Activated naive CD4-positive, alpha-beta T cell treated with anti-CD3 and anti-CD28 coated beads, Interleukin-2, amount 50 U/mL, for 72 hours (primary cell): ENCODE results near the gene FBXO24. TPM values are rescaled to one million over a fixed set of nuclear protein-coding genes. Genes with fewer than 3 reads are reported as not detected.
"Not testable (repeated sequence)": the region's sequence is repeated elsewhere in the genome, so short reads cannot be mapped to it uniquely, and the experiment has no call there.

Experiments used
- ATAC-seq, 2 donors: fragments of 150-1000 bp; cut with Tn5 transposase; 2 replicates each; pipeline ENCODE4 v1.10.0; 2021; ENCODE audit warnings: mild to moderate bottlenecking in 2 of 2, moderate library complexity in 2 of 2
- DNase-seq, 2 donors: peaks; one replicate each; pipeline ENCODE4 v3.0.0; 2021 to 2022; ENCODE audit warnings: low spot score in 2 of 2
- H3K27ac Mint-ChIP-seq, 2 donors: one replicate each; pipeline ENCODE4 v1.8.0; 2022; ENCODE audit warnings: mild to moderate bottlenecking in 2 of 2, mixed read lengths in 2 of 2
- H3K36me3 Mint-ChIP-seq, 2 donors: one replicate each; pipeline ENCODE4 v1.8.0; 2022; ENCODE audit warnings: mixed read lengths in 2 of 2
- H3K9me3 Mint-ChIP-seq, 2 donors: one replicate each; pipeline ENCODE4 v1.8.0; 2022; ENCODE audit warnings: mixed read lengths in 2 of 2
- total RNA-seq, 2 donors: library from RNA; stranded (reverse); gene quantifications; one replicate each; pipeline ENCODE4 v1.2.3, GENCODE V29; 2022

FBXO24 gene
- total RNA-seq, 2 donors from 2014 or later = 1.9 to 4.0 TPM

DNA sequence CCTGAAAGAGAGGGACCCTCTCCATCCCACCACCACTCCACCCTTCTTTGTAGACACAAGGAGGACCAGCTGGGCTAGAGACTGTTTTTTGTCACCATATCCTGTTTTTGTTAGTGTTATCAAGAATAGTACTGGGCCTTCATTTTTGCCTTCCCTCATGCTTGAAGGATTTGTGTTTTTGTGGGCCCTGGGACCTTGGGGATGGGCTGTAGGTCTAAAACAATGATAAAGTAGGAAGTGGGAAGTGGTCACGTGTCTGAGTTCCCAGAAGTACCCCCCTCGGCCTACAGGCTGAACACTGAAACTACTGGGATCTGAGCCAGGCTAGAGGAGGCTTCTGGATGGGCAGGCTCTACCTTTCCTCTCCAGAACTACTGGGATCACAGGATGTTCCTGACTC, 38.3 kb upstream of the FBXO24 start:
- ATAC-seq = no peak
- peaks cover 24 to 41% of the 10 kb centered on the region in 2 donors for H3K36me3 Mint-ChIP-seq
- H3K9me3 Mint-ChIP-seq = no peaks in the 10 kb centered on the region
- peak overlapping the region; percentile 96 to 97 for H3K27ac Mint-ChIP-seq
- DNase-seq = no peak

DNA sequence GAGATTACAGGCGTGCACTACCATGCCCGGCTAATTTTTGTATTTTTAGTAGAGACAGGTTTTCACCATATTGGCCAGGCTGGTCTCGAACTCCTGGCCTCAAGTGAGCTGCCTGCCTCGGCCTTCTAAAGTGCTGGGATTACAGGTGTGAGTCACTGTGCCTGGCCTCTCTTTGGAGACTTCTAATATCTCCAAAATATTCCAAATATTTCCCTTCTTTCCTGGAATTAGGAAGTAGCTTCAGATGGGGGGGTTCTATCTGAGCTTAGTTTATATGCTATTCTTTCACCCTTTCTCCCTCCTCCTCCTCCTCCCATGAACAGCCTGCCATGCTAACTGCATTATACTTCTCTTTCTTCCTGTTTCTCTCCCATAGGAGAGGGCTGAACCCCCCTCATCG, 37.7 kb upstream of the FBXO24 start:
- ATAC-seq, H3K9me3 Mint-ChIP-seq, DNase-seq: not testable (repeated sequence)
- peak overlapping the region in 1 of 2 donors; percentile 96 for H3K27ac Mint-ChIP-seq
- peaks cover 24 to 41% of the 10 kb centered on the region in 2 donors for H3K36me3 Mint-ChIP-seq

DNA sequence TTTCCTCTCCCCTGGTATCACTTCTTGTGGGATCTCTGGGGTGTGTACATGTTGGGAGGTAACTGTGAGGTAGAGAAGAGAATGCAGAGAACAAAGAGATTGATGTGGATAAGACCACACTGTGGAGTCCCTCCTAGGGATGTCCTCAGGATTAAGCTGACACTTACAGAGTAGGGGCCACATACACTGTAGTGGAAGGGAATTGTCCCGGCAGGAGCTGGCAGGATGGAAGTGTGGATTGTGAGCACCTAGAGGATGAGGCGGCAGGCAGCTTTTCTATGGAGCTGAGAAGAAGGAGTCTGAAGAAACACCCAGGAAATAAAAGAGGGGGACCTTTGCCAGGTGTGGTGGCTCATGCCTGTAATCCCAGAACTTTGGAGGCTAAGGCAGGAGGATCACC, 33.6 kb upstream of the FBXO24 start:
- H3K27ac Mint-ChIP-seq = peak overlapping the region in 1 of 2 donors; percentile 80
- ATAC-seq = no peak
- DNase-seq = no peak
- H3K9me3 Mint-ChIP-seq = no peaks in the 10 kb centered on the region
- peaks cover 31 to 36% of the 10 kb centered on the region in 2 donors for H3K36me3 Mint-ChIP-seq

DNA sequence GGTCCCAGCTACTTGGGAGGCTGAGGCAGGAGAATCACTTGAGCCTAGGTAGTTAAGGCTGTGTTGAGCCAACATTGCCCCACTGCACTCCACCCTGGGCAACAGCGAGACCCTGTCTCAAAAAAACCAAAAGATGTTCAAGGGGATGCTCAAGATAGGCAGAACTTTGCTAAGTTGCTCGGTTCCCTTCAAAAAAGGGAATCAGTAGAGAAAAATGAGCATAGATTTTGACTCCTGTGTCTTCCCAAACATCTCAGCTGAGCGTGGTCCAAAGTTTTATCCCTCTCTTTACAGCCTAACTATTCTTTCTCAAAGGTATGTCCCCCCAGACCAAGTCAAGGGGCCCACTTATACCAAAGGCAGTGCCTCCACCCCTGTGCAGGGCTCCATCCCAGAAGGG, 33.1 kb upstream of the FBXO24 start:
- H3K9me3 Mint-ChIP-seq = no peaks in the 10 kb centered on the region
- no peak for DNase-seq
- no peak for ATAC-seq
- peaks cover 30 to 31% of the 10 kb centered on the region in 2 donors for H3K36me3 Mint-ChIP-seq
- H3K27ac Mint-ChIP-seq = peak overlapping the region in 1 of 2 donors; percentile 88

DNA sequence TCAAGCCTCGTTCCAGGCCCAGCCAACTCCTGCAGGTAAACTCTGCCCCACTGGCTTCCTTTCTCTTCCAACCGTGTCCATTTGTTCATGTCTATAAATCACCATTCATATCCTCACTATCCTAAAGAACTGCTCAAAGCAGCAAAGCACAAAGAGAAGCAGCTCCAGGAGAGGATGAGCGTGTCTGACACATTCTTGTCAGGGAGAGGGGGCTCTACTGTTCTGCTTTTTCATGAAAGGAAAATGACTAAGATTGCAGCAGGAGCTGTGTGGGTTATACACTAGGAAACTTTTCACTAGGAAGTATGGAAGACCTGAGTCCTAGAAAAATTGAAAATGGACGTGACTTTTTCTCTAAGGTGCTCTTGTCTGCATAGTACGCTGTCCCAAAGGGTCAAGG, 30.4 kb upstream of the FBXO24 start:
- H3K36me3 Mint-ChIP-seq = peaks cover 14 to 18% of the 10 kb centered on the region in 2 donors
- no peak for ATAC-seq

DNA sequence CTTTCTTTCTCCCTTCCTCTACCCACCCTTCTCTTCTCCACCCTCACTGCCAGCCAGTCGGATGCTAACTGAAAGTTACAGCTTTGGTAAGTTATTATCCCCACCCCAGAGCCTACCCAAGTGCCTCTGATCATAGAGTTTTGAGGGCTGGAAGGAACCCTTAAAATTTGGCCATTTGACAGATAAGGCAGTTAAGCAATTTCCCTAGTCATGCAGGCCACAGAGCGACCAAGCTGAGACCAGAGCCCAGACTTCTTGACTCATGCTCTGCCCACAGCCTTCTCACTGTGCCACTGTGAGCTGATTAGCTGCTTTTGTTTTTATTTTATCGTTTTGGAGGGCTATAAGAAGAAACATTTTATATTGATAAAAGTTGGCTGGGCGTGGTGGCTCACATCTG, 29.6 kb upstream of the FBXO24 start:
- Mint-ChIP-seq H3K27ac (peak overlapping the region; percentile 47 to 75), H3K36me3 (peaks cover 12 to 18% of the 10 kb centered on the region in 2 donors), H3K9me3 (no peaks in the 10 kb centered on the region)
- DNase-seq (no peak), ATAC-seq (peak in 1 of 2 donors; percentile 34)

More for the DNA sequence above, 30.4 kb upstream of the FBXO24 start:
- H3K9me3 Mint-ChIP-seq = no peaks in the 10 kb centered on the region
- no peak for DNase-seq
- peak overlapping the region; percentile 7 to 81 for H3K27ac Mint-ChIP-seq

DNA sequence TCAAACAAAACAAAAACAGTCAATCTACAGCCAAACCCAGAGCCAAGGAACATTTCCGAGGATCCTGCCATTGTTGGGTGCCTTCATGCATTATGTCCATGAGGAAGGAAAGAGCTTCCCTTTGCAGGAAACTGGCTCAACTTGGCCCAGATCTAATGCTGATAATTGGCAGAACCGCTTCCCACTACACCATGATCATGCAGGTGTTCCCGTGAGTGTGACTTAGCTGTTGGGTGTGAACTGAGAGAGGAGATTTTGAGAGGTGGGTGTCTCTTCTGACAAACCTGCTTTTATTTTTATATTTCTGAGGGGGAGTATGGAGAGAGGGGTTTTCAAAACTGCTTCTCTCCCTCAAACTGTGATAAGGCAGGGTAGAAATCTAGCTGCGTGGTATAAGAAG, 27.0 kb upstream of the FBXO24 start:
- no peak overlapping the region for H3K27ac Mint-ChIP-seq
- H3K9me3 Mint-ChIP-seq = no peaks in the 10 kb centered on the region
- DNase-seq = no peak
- peaks cover 12 to 14% of the 10 kb centered on the region in 2 donors for H3K36me3 Mint-ChIP-seq
- ATAC-seq = peak in 1 of 2 donors; percentile 4

DNA sequence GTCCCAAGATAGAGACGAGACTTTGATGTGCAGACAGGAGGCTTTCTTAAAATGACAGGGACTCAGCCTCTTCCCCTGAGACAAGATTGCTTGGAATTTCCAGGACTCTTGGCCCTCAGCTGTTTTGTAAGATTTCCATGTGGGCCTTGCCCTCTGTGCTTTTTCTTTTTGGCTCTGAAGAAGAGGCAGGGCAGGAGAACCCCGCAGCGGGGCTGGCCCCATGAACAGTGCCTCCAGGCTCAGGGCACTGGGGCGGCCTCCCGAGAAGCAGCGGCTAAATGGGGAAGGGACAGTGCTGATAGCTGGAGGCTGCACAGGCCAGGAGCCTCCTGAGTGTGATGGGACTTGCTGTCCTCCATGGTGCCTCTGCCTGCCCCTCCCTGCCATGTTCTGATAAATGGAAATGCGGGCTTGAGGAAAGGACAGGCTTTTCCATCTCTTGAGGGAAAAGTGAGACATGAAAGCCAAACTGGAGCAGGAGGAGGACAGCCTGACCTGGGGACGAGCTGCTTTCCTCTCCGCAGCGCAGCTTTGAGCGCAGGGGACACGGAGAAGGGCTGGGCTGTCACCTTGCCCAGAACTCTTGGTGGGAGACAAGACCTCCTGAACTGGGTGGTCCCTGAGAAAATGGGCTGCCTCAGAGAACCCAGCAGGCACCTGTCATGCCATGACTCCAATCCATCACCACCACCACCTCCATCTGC, 24.5 kb upstream of the FBXO24 start:
- Mint-ChIP-seq H3K27ac (no peak overlapping the region), H3K9me3 (no peaks in the 10 kb centered on the region), H3K36me3 (peaks cover 0 to 13% of the 10 kb centered on the region in 2 donors)
- DNase-seq (no peak), ATAC-seq (no peak)

DNA sequence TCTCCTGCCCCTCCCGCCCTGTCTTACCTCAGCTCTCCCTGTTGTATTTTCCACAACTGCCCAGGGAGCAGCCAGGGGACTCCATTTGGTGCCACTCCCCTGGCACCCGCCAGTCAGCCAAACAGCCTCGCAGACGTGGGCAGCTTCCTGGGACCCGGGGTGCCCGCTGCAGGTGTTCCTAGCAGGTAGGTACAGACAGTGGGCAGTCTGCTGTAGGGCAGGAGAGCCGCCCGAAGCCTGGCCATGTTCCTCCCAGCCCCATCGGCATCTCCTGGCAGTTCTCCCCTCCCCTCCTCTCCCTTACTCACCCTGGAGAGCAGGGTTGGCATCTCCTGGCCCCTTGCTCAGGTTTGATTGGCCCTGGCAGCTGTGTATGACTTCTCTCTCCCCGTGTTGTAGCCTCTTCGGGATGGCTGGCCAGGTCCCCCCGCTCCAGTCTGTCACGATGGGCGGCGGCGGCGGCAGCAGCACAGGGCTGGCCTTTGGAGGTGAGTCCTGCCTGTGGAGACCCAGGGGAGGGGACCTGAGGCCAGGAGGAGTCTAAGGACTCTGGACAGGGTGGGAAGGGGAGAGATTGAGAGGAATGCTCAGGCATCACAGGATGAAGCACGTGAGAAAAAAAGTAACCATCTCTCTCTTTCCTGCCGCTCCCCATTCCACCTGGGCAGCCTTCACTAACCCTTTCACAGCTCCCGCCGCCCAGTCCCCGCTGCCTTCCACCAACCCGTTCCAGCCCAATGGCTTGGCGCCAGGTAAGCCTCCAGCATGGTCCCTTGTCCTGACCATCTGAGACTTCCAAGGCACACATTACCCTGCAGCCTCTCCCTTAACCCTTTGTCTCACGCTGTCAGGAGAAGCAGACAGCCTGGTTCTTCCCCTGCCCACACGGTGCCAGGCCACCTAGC, 23.7 kb upstream of the FBXO24 start:
- no peak for DNase-seq
- Mint-ChIP-seq H3K27ac (peak overlapping the region in 1 of 2 donors; percentile 85), H3K9me3 (no peaks in the 10 kb centered on the region), H3K36me3 (peaks cover 0 to 13% of the 10 kb centered on the region in 2 donors)
- ATAC-seq = no peak

DNA sequence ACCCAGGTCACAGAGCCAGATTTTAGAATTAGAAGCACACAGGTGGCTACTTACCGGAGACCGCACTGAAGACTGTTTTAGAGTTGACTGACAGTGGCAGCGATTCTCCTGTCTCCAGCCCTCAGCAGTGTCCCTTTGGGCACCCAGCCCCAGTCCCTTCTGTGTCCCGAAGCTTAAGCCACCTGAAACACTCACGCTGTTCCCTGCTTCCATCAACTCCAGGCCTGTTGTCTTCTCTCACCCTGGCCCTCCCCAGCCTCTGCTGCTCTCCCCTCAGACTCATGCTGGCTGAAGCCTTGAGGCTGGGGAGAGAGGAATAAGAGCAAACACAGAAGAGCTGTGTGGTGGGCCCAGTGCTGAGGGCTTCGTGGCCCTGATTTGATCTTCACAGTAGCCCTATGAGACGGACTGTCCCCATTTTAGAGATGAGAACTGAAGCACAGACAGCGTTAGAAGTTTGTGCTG, 23.0 kb upstream of the FBXO24 start:
- Mint-ChIP-seq H3K27ac (peak overlapping the region in 1 of 2 donors; percentile 91), H3K36me3 (peaks cover 0 to 13% of the 10 kb centered on the region in 2 donors), H3K9me3 (no peaks in the 10 kb centered on the region)
- DNase-seq (no peak), ATAC-seq (no peak)

DNA sequence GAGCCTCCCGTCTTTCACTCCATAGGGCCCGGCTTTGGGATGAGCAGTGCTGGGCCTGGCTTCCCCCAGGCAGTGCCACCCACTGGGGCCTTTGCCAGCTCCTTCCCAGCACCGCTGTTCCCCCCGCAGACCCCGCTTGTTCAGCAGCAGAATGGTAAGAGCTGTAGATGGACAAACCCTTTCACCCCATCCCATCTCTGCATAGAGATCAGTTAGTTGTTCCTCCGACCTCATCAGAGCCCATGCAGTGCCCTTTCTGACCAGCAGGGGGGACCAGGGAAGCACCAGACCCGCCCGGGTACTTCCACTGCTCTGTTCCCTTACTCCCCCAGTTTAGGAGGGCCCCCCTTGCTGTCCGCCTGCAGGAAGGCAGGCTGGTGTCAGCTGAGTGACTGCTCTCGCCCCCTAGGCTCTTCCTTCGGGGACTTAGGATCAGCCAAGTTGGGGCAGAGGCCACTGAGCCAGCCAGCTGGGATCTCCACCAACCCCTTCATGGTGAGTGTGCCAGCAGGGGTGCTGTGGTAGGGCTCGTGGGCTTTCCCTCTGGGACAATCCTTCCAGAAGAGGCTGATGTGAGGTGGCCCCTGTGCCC, 22.2 kb upstream of the FBXO24 start:
- DNase-seq (peak in 1 of 2 donors; percentile 88), ATAC-seq (peak; percentile 47 to 54)
- Mint-ChIP-seq H3K27ac (peak overlapping the region; percentile 61 to 91), H3K36me3 (peaks cover 0 to 13% of the 10 kb centered on the region in 2 donors), H3K9me3 (no peaks in the 10 kb centered on the region)

DNA sequence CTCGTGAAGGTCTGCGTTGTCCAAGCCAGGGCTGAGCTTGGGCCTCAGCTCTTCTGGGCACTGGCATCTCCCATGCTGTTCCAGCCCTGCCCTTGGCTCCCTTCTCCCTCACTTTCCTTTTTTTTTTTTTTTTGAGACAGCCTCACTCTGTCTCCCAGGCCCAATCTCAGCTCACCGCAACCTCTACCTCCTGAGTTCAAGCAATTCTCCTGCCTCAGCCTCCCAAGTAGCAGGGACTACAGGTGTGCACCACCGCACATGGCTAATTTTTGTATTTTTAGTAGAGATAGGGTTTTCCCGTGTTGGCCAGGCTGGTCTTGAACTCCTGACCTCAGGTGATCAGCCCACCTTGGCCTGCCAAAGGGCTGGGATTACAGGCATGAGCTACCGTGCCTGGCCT, 21.7 kb upstream of the FBXO24 start:
- not testable (repeated sequence) for ATAC-seq, DNase-seq, H3K9me3 Mint-ChIP-seq
- H3K36me3 Mint-ChIP-seq = peaks cover 0 to 13% of the 10 kb centered on the region in 2 donors
- peak overlapping the region in 1 of 2 donors; percentile 61 for H3K27ac Mint-ChIP-seq

DNA sequence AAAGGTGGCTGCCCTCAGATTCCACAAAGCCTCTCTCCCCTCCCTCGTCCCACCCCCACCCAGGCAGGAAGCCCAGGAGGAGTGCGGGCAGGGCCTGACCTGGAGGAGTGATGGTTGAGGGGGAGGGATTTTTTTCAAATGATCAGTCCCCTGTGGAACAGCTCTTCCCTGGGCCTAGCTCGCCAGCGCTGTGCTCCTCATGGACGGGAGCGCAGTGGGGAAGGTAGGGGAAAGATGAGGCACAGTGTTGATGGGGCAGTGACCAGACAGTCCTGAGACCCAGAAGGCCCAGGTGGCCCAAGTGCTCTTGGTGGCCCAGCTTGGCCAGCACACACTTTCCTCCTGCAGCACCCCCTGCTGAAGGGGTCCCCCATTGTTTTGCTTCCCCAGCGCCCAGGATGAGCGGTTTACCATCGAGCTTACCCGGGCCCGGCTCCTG, 21.0 kb upstream of the FBXO24 start:
- Mint-ChIP-seq H3K36me3 (peaks cover 0 to 13% of the 10 kb centered on the region in 2 donors), H3K27ac (peak overlapping the region in 1 of 2 donors; percentile 61), H3K9me3 (no peaks in the 10 kb centered on the region)
- ATAC-seq (no peak), DNase-seq (no peak)

DNA sequence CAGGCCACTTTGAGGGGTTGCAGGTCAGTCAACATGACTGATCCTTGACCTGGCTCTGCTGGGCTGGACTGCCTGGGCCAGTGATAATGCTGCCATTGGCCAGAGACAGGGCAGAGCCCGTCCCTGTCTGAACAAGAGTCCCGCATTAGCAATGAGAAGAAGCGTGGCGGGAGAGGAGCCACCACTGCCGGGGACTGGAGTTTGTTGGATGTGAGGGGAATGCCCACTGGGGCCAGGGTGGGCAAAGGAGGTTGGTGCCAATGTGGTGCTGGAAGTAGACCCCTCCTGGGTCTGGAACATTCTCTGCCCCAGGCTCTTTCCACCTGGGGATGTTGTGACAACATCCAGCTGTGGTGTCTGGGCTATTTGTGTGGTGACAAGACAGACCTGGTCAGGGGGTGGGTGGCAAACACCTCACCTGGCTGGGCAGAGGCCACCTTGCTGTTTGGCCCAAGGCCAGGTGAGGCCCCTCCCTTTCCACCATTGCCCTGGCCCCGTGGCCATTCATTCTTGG, 20.1 kb upstream of the FBXO24 start:
- DNase-seq (no peak), ATAC-seq (no peak)
- H3K36me3 Mint-ChIP-seq = peaks cover 0 to 13% of the 10 kb centered on the region in 2 donors
- H3K9me3 Mint-ChIP-seq = no peaks in the 10 kb centered on the region
- peak overlapping the region in 1 of 2 donors; percentile 37 for H3K27ac Mint-ChIP-seq

DNA sequence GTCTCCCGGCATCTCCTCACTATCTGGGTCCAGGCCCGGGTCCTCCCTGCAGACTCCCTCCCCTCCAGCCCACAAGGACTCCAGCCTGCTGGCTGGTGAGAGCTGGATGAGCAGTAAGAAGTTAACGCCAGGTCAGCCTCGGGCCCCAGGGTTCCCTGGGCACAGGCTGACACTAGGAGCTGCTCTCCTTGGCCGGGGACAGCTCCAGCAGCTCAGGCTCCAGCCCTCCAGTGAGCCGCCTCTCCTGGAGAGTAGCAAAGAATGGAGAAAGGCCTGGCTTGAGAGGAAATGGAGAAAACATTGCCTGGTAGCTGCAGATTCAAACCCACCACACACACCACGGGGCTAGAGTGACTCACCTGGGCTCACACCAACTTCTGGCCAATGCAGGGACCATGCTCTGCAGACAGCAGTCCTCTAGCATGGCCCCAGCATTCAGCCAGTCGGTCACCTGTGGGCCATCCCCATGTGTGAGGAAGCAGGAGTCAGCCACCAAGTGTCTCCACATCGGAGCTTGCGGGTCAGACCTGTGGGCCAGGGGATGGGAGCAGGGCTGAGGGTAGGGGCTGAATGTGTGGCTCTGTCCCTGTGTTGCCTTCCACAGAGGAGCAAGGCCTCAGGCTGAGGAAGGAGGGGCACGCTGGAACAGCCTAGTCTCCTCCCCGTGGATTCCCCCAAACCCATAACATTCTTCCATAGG, 18.9 kb upstream of the FBXO24 start:
- ATAC-seq (peak in 1 of 2 donors; percentile 39), DNase-seq (no peak)
- Mint-ChIP-seq H3K36me3 (peaks cover 0 to 13% of the 10 kb centered on the region in 2 donors), H3K9me3 (no peaks in the 10 kb centered on the region), H3K27ac (peak overlapping the region; percentile 37 to 68)

DNA sequence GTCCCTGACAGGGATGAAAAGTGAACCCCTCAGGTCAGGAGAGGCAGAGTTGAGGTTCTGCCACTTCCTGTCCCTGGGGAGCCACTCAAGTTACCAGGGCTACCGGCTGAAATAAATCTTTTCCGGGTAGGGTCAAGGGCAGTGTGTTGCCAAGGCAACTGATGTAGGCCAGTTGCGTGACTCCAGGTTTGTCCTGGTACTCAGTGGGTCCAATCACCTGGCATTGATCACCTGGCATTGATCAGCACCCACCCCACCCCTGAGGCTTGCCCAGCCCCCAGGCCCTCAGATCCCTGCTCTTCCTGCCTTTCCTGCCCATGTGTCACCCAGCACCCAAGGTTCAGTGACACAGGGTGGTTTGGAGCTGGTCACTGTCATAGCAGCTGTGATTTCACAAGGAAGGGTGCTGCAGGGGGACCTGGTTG, 18.4 kb upstream of the FBXO24 start:
- Mint-ChIP-seq H3K36me3 (peaks cover 0 to 13% of the 10 kb centered on the region in 2 donors), H3K27ac (peak overlapping the region in 1 of 2 donors; percentile 37), H3K9me3 (no peaks in the 10 kb centered on the region)
- ATAC-seq (peak in 1 of 2 donors; percentile 6), DNase-seq (no peak)
